ENCODE data around the gene TRIM33.
"Not testable (repeated sequence)": the region's sequence is repeated elsewhere in the genome, so short reads cannot be mapped to it uniquely, and the experiment has no call there.

The TRIM33 gene

GRCh38 chr1:114462341-114462740 is 48.7 kb downstream of the TRIM33 start:
- DNase-seq: no peak

DNA sequence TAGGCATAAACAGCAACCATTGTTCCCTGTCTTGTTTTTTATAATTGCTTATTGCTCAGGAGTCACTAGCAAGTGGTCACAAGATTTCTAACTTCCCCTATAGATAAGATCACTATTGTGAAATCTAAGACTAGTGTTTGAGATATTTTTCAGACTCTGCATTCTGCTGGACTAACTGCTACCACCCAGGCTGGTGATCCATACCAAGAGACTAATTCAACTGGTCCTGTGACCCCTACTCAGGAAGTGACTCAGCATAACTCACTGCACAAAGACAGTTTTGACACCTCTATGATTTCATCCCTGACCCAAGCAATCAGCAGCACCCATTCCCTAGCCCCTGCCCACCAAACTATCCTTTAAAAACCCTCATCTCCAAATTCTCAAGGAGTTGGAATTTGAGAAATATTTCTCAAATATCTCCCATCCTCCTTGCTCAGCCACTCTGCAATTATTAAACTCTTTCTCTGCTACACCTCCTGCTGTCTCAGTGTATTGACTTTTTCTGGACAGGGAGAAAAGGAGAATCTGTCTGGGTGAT is 52.7 kb downstream of the TRIM33 start:
- no peak for DNase-seq

- no peak for DNase-seq
Observed at GRCh38 chr1:114457675-114458236, 53.2 kb downstream of the TRIM33 start.

GRCh38 chr1:114456586-114456985 is 54.4 kb downstream of the TRIM33 start:
- DNase-seq: no peak

DNA sequence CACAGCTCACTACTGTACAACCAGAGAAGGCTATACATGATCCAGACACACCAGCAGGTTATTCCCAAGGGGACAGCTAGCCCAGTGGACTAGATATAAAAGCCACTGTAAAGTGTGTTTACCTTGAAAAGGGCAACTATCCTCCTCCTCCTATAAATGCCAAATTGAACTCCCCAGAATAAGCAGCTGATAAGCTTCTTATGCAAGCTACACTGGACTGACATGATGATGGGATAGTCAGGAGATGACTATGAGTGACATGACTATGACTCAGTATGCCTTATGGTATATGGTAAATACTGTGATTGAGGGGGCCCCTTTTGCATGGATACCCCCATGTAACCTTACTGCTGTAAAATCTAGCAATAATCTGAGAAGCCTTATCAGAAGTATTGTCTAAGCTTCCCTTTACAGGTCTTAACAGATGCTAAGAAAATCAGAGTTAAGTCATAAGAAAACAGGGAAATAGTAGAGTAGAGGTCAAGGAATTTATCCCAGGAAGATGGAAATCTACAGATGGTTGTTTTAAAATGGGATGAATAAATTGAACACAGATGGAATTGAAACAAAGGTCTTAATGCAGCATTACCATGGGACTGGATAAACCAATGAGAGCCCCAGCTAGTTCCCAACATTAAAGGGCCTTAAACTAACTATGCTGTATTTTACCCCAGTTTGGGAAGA is 55.8 kb downstream of the TRIM33 start:
- DNase-seq: no peak

GRCh38 chr1:114454539-114454938 is 56.5 kb downstream of the TRIM33 start:
- DNase-seq: no peak

DNA sequence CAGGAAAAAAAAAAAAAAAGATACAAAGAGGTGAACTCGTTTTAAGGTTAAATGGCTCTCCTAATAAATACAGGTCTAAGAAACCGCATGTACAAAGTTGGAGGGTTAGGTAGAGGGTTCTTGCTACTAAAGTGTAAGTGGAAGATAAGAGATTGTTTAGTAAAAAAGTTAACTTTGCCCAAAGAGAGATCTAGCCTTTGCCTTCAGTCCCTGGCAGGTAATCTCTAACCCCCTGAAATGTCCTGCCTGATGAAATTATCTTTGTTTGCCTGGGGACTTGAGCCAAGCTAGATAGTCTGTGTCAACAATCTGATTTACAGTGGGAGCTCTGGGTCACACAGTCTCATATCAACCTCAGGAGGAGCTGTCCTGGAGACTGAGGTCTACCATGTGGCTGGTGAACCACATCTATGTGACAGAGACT is 57.6 kb downstream of the TRIM33 start:
- DNase-seq: no peak

DNA sequence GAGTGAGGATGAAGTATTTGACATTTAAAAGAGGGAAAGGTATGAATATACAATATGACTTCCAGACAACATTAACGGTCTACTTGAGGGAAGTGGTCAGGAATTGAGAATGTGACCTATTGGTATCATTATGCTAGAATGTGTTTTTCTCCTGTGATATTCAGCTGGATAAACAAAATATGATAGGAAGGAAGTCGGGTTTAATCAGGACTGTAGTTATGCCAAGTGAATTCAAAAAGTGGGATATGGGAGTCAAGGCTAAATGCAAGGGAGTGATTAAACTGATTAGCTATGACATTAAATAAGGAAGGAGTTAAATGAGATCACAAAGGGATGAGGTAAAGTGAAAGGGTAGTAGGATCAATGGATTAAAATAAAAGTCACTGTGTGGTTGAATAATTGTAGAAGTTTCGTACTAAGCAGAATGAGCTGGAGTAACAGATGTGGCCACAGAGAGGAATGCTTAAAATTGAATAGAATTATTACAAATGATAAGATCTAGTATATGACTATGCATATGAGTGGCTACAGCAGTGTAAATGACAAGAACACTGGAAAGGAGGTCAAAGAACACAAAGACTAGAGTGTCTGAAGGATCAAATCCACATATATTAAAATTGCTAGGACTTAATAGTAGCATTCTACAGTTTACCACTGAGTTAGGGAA is 62.5 kb downstream of the TRIM33 start:
- no peak for DNase-seq

DNA sequence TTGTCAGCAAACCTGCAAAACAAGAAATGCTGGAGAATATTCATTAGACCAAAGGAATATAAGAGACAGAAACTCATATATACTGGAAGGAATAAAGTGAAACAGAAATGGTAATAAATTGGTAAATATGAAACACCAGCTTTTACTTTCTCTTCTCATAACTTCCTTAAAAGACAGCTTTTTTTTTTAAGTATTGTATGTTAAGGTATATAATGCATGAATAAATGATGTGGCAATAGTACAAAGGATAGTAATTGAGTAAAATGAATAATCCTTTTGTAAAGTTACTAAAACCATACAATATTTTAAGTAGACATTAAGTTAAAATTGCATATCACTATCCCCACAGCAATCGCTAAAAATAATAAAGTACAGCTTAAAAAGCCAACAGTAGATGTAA is 64.8 kb downstream of the TRIM33 start:
- no peak for DNase-seq

DNA sequence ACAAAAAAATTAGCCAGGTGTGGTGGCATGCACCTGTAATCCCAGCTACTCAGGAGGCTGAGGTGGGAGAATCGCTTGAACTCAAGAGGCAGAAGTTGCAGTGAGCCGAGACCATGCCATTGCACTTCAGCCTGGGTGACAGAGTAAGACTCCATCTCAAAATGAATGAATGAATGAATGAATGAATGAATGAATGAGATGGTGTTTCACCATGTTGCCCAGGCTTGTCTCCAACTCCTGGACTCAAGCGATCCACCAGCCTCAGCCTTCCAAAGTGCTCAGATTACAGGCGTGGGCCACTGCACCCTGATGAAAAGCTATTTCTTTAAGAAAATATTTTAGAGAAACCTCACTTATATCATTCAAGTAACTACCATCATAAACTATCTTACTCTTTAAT is 67.8 kb downstream of the TRIM33 start:
- DNase-seq: not testable (repeated sequence)

- no peak for DNase-seq
Observed at GRCh38 chr1:114441332-114441731, 69.7 kb downstream of the TRIM33 start.

DNA sequence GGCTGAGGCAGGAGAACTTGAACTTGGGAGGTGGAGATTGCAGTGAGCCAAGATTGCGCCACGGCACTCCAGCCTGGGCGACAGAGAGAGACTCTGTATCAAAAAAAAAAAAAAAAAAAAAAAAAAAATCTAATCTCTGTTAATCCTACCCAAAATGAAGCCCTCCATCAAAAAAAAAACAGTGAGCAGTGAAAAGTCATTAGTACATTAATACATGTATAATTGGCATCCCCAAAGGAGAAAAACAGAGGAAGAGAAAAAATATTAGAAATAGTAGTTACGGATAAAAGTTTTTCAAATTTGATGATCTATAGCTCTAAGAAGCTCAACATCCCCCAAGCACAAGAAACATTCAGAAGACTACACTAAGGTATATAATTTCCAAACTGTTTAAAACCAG is 71.6 kb downstream of the TRIM33 start:
- no peak for DNase-seq

DNA sequence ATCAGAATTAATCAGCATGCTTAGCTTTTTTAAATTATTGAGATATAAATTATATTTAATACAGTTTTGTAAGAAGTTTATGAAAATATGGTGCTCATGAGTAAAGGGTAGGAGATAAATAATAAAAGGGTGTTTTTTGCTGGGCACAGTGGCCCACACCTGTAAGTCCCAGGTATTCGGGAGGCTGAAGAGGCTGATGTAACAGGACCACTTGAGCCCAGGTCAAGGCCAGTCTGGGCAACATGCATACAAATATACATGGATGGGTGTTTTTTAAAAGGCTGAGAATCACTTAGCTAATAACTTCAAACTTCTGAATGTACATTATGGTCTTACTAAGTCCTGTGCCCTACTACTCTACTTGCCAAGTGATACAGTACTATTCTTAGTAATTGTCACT is 73.2 kb downstream of the TRIM33 start:
- DNase-seq: no peak

- DNase-seq: no peak
Observed at GRCh38 chr1:114436799-114437198, 74.2 kb downstream of the TRIM33 start.

- DNase-seq: no peak
Observed at GRCh38 chr1:114435088-114435715, 75.8 kb downstream of the TRIM33 start.

DNA sequence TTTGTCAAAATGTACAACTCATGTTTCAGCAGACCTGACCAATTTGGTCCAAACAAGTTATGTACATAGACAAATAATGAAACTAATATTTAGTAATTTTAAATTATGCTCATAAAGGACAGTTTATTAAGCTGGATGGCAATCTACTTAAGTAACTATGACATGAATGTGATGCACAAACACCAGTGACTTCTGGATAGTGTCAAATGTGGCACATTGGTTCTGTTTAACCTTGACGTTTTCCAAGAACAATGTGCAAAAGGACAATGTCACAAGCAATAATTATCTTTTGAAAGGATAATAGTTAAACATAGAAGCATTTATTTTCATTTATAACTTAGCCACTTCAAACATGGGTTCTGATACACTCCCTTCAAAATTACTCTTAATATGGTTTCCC is 80.0 kb downstream of the TRIM33 start:
- DNase-seq: no peak

DNA sequence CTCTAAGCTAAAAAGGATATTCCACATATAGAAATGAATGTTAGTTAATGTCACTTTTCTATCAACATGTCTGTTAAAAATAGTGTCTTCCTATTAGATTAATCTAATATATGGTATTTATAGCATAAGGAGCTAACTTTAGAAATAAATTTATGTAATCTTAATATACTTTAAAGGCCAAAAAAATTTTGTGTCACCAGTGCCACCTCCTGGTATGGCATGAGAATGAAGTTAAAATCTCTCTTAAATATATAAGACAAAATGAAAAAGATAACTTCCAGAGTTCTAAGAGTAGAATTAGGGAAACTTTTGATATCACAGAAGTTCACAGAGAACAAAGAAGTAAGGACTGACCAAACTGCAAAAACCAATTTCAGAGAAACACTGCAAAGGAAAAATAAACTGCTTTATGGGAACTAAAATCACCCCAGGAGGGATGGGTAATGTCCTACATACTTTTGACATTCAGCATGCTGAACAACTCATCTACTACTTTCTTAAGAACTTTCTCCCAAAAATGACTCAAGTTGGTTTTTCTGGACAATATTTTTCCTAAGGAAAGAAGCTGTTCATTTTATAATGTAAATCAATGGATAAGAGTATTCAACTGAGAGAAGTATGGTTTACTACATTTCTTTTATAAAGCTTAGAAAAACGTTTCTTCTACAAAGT is 82.8 kb downstream of the TRIM33 start:
- no peak for DNase-seq

GRCh38 chr1:114427612-114428011 is 83.4 kb downstream of the TRIM33 start:
- no peak for DNase-seq

DNA sequence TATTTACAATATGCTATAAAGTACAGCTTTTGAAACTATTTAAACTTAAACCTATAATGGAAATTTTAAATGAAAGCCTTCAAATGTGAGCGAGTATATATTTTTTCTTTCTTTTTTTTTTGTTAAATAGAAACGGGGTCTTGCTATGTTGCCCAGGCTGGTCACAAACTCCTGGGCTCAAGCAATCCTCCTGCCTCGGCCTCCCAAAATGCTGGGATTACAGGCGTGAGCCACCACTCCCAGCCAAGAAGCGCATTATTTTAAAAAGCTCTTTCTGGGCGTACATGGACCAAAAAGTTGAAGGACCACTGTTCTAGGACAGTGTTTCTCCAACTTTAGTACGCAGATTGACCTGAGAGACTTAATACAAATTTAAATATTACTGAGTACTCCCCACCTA is 87.5 kb downstream of the TRIM33 start:
- no peak for DNase-seq

- not testable (repeated sequence) for DNase-seq
Observed at GRCh38 chr1:114418948-114419347, 92.1 kb downstream of the TRIM33 start.

DNA sequence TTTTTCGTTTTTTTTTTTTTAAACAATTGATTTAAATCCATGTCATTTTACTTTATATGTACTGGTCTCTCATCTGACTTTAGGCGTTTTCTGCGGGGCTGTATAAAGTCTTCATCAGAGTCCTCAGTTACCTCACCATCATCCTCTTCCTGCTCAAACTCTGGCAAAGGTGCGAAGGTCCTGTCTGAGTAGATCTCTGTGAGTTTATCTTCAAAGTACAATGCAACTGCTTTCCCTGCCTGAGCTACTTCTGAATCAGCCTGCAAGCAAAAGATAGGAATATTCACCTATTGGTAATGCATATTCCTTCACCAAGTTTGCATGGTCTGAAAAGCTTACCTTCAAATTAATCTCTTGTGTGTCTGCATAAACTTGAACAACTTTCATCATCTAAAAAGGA is 113.4 kb downstream of the TRIM33 start:
- no peak for DNase-seq

DNA sequence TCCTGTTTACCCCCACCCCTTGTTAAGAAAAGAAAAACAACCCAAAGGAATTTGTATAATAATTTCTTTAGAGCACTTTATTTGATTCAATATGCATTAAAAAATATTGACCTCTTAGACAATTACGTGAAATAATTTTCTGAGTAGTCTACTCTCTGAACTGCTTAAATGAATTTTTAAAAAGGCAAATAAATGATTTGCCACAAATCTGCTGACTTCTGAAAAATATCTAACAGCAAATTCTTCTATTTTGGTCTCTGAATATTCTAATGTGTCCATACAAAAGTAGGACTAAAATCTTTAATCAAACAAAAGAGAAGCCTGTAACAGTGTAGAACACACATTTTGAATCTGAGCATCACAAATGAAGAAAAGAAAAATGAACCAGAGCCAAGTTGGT is 115.1 kb downstream of the TRIM33 start:
- DNase-seq: no peak

DNA sequence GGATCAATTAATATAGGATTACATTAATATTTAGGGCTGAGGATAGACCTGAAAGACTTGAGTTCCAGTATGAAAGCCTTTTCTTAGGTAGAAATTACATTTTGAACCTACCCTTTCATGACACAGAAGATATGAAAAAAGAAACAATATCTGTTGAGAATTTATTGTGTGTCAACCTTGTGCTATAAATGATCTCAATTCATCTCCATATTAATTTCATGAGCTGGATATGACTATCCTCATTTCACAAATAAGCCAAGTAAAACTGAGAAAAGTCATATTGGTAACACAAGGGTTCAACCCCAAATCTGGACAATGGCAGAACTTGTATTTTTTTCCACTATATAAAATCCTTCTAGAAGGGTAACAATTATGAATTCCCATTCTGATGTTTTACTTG is 120.0 kb downstream of the TRIM33 start:
- no peak for DNase-seq
